H1 (cell line): ENCODE data around the gene TMEM204. TPM values are rescaled to one million over a fixed set of nuclear protein-coding genes. Genes with fewer than 3 reads are reported as not detected.

ENCODE experiments used
- FOSL1 ChIP-seq: IDR thresholded peaks from 2 replicates; pipeline ENCODE4 v1.6.1; 2011; ENCODE audit warnings: mild to moderate bottlenecking, low read depth, low read length, moderate library complexity; ENCODE audit not compliant: insufficient read depth
- RAD21 ChIP-seq, 2 experiments: IDR thresholded peaks in 1 of 2; conservative IDR thresholded peaks in 1 of 2; 2 replicates each; pipeline ENCODE4 v1.6.1; 2011; ENCODE audit warnings: low read depth in 2 of 2, low read length in 2 of 2, improper control_type of control experiment in 1 of 2, inconsistent platforms in 1 of 2, mild to moderate bottlenecking in 1 of 2, moderate library complexity in 1 of 2
- polyA plus RNA-seq, 7 experiments: library from polyadenylated mRNA; depleted of rRNA in 3 of 7; stranded (reverse) in 5 of 7; unstranded in 2 of 7; fragments of >200 nt in 5 of 7; fragments of 200-250 nt in 2 of 7; gene quantifications; 1 replicate in 5 of 7; 2 replicates in 1 of 7; 4 replicates in 1 of 7; pipeline versions ENCODE4 v1.2.1 to v1.2.3, GENCODE V29; 2011 to 2013; ENCODE audit warnings: missing spikeins in 2 of 7, mixed read lengths in 2 of 7
- total RNA-seq: library from RNA; stranded (reverse); fragmentation: NEBNext Ultra II Directional; extraction: Animal tissue kit (Norgen Biotek cat#: 25700); gene quantifications from 2 replicates; pipeline ENCODE4 v1.2.1, GENCODE V29; 2021
- TF ChIP-seq, protein P1 (sequence below): fragments of 300-600 bp; sonication (generic); IDR thresholded peaks from 2 replicates; pipeline ENCODE4 v1.7.1; 2012; ENCODE audit warnings: low read length, moderate library complexity, mild to moderate bottlenecking, inconsistent platforms; ENCODE audit not compliant: insufficient replicate concordance

Gene TMEM204
- total and polyA plus RNA-seq, 2 of the 8 experiments (the other 6 are each of a cell fraction or from before 2014, with no cell fraction given) = not detected

DNA sequence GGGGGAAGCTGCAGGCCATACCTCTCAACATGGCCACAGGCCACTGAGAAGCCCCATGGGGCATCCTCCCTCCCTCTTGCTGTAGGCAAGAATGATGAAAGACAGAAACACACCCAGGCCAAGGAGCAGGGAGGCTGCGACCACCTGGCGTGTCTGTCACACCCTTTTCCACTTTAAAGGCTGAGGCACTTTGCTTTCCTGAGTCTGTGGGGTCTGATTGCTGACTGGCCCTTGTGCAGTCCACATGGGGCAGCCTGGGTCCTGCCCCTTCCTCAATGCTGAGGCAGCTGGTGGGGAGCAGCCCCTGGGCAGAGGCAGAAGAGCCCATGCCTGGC, 8.7 kb downstream of the TMEM204 start (continued):
- TF ChIP-seq, protein P1, sequence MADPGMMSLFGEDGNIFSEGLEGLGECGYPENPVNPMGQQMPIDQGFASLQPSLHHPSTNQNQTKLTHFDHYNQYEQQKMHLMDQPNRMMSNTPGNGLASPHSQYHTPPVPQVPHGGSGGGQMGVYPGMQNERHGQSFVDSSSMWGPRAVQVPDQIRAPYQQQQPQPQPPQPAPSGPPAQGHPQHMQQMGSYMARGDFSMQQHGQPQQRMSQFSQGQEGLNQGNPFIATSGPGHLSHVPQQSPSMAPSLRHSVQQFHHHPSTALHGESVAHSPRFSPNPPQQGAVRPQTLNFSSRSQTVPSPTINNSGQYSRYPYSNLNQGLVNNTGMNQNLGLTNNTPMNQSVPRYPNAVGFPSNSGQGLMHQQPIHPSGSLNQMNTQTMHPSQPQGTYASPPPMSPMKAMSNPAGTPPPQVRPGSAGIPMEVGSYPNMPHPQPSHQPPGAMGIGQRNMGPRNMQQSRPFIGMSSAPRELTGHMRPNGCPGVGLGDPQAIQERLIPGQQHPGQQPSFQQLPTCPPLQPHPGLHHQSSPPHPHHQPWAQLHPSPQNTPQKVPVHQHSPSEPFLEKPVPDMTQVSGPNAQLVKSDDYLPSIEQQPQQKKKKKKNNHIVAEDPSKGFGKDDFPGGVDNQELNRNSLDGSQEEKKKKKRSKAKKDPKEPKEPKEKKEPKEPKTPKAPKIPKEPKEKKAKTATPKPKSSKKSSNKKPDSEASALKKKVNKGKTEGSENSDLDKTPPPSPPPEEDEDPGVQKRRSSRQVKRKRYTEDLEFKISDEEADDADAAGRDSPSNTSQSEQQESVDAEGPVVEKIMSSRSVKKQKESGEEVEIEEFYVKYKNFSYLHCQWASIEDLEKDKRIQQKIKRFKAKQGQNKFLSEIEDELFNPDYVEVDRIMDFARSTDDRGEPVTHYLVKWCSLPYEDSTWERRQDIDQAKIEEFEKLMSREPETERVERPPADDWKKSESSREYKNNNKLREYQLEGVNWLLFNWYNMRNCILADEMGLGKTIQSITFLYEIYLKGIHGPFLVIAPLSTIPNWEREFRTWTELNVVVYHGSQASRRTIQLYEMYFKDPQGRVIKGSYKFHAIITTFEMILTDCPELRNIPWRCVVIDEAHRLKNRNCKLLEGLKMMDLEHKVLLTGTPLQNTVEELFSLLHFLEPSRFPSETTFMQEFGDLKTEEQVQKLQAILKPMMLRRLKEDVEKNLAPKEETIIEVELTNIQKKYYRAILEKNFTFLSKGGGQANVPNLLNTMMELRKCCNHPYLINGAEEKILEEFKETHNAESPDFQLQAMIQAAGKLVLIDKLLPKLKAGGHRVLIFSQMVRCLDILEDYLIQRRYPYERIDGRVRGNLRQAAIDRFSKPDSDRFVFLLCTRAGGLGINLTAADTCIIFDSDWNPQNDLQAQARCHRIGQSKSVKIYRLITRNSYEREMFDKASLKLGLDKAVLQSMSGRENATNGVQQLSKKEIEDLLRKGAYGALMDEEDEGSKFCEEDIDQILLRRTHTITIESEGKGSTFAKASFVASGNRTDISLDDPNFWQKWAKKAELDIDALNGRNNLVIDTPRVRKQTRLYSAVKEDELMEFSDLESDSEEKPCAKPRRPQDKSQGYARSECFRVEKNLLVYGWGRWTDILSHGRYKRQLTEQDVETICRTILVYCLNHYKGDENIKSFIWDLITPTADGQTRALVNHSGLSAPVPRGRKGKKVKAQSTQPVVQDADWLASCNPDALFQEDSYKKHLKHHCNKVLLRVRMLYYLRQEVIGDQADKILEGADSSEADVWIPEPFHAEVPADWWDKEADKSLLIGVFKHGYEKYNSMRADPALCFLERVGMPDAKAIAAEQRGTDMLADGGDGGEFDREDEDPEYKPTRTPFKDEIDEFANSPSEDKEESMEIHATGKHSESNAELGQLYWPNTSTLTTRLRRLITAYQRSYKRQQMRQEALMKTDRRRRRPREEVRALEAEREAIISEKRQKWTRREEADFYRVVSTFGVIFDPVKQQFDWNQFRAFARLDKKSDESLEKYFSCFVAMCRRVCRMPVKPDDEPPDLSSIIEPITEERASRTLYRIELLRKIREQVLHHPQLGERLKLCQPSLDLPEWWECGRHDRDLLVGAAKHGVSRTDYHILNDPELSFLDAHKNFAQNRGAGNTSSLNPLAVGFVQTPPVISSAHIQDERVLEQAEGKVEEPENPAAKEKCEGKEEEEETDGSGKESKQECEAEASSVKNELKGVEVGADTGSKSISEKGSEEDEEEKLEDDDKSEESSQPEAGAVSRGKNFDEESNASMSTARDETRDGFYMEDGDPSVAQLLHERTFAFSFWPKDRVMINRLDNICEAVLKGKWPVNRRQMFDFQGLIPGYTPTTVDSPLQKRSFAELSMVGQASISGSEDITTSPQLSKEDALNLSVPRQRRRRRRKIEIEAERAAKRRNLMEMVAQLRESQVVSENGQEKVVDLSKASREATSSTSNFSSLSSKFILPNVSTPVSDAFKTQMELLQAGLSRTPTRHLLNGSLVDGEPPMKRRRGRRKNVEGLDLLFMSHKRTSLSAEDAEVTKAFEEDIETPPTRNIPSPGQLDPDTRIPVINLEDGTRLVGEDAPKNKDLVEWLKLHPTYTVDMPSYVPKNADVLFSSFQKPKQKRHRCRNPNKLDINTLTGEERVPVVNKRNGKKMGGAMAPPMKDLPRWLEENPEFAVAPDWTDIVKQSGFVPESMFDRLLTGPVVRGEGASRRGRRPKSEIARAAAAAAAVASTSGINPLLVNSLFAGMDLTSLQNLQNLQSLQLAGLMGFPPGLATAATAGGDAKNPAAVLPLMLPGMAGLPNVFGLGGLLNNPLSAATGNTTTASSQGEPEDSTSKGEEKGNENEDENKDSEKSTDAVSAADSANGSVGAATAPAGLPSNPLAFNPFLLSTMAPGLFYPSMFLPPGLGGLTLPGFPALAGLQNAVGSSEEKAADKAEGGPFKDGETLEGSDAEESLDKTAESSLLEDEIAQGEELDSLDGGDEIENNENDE = no peak
- TF ChIP-seq FOSL1 (no peak), RAD21 (IDR thresholded peaks at IDR 0.05 in 1 of 2, conservative IDR thresholded peaks at IDR 0.05 in 1 of 2; ENCODE audit: low read depth in 2 of 2, low read length in 2 of 2) (no peak)
